Liver (tissue), 9 donors: ENCODE results near the gene GNB1L. TPM values are rescaled to one million over a fixed set of nuclear protein-coding genes. Genes with fewer than 3 reads are reported as not detected.

ENCODE experiments used
- DNase-seq: peaks from one replicate; pipeline ENCODE4 v3.0.0-alpha.2; 2017; ENCODE audit warnings: low spot score
- H3K27ac ChIP-seq, 2 donors: one replicate each; pipeline ENCODE4 v1.7.0; 2013; ENCODE audit warnings: inconsistent platforms in 2 of 2, low read length in 2 of 2, control low read depth in 1 of 2, low read depth in 1 of 2, mild to moderate bottlenecking in 1 of 2
- H3K27me3 ChIP-seq, 4 donors: one replicate each; pipeline versions ENCODE4 v1.6.1 to v1.7.0; 2013; ENCODE audit warnings: low read length in 3 of 4, inconsistent platforms in 1 of 4, mild to moderate bottlenecking in 1 of 4, moderate library complexity in 1 of 4; ENCODE audit not compliant: control insufficient read depth in 4 of 4, insufficient read depth in 4 of 4
- H3K36me3 ChIP-seq, 4 donors: one replicate each; pipeline versions ENCODE4 v1.6.1 to v1.7.0; 2013; ENCODE audit warnings: low read length in 3 of 4, mild to moderate bottlenecking in 3 of 4, low read depth in 1 of 4, moderate library complexity in 1 of 4; ENCODE audit not compliant: control insufficient read depth in 4 of 4, insufficient read depth in 3 of 4
- H3K4me1 ChIP-seq, 4 donors: one replicate each; pipeline versions ENCODE4 v1.6.1 to v1.7.0; 2013; ENCODE audit warnings: low read length in 3 of 4, mild to moderate bottlenecking in 3 of 4, moderate library complexity in 1 of 4; ENCODE audit not compliant: control insufficient read depth in 4 of 4, insufficient read depth in 4 of 4
- H3K4me3 ChIP-seq, 3 donors: one replicate each; pipeline versions ENCODE4 v1.6.1 to v1.7.0; 2013; ENCODE audit warnings: low read length in 3 of 3, control low read depth in 1 of 3, low read depth in 1 of 3, mild to moderate bottlenecking in 1 of 3
- H3K9ac ChIP-seq, 2 donors: one replicate each; pipeline ENCODE4 v1.7.0; 2013; ENCODE audit warnings: low read length in 2 of 2, mild to moderate bottlenecking in 2 of 2, moderate library complexity in 2 of 2, control low read depth in 1 of 2, low read depth in 1 of 2
- H3K9me3 ChIP-seq, 4 donors: one replicate each; pipeline versions ENCODE4 v1.6.1 to v1.7.0; 2013; ENCODE audit warnings: low read length in 3 of 4; ENCODE audit not compliant: control insufficient read depth in 4 of 4
- ATF3 ChIP-seq: IDR thresholded peaks from 2 replicates; pipeline ENCODE4 v1.6.1; 2016; ENCODE audit warnings: antibody characterized with exemption
- CTCF ChIP-seq: fragments of 150-350 bp; IDR thresholded peaks from 2 replicates; pipeline ENCODE4 v1.5.1; 2017; ENCODE audit warnings: improper control_type of control experiment, low read depth, low read length; ENCODE audit not compliant: missing input control
- EGR1 ChIP-seq, 2 donors: IDR thresholded peaks; 2 replicates each; pipeline ENCODE4 v1.6.1; 2016 to 2018; ENCODE audit warnings: antibody characterized with exemption in 2 of 2, low read depth in 2 of 2
- FOXA1 ChIP-seq: IDR thresholded peaks from 2 replicates; pipeline ENCODE4 v1.6.1; 2016; ENCODE audit warnings: antibody characterized with exemption
- FOXA2 ChIP-seq: IDR thresholded peaks from 2 replicates; pipeline ENCODE4 v1.6.1; 2016; ENCODE audit warnings: antibody characterized with exemption
- GABPA ChIP-seq, 2 donors: IDR thresholded peaks in 1 of 2; conservative IDR thresholded peaks in 1 of 2; 2 replicates each; pipeline ENCODE4 v1.6.1; 2016; ENCODE audit warnings: antibody characterized with exemption in 2 of 2, mild to moderate bottlenecking in 1 of 2, moderate library complexity in 1 of 2
- HNF4A ChIP-seq, 2 donors: conservative IDR thresholded peaks; 2 replicates each; pipeline ENCODE4 v1.6.1; 2016; ENCODE audit warnings: antibody characterized with exemption in 2 of 2, mild to moderate bottlenecking in 2 of 2
- HNF4G ChIP-seq: IDR thresholded peaks from 2 replicates; pipeline ENCODE4 v1.6.1; 2016; ENCODE audit warnings: antibody characterized with exemption
- JUND ChIP-seq, 2 donors: IDR thresholded peaks; 2 replicates each; pipeline ENCODE4 v1.6.1; 2016; ENCODE audit warnings: antibody characterized with exemption in 2 of 2
- MAX ChIP-seq: IDR thresholded peaks from 2 replicates; pipeline ENCODE4 v1.6.1; 2016; ENCODE audit warnings: antibody characterized with exemption
- NR2F2 ChIP-seq: IDR thresholded peaks from 2 replicates; pipeline ENCODE4 v1.6.1; 2016; ENCODE audit warnings: antibody characterized with exemption
- RAD21 ChIP-seq, 2 donors: IDR thresholded peaks; 2 replicates each; pipeline ENCODE4 v1.6.1; 2016; ENCODE audit warnings: antibody characterized with exemption in 2 of 2, mild to moderate bottlenecking in 2 of 2
- REST ChIP-seq: IDR thresholded peaks from 2 replicates; pipeline ENCODE4 v1.6.1; 2016; ENCODE audit warnings: antibody characterized with exemption, mild to moderate bottlenecking
- RXRA ChIP-seq, 2 donors: IDR thresholded peaks; 2 replicates each; pipeline ENCODE4 v1.6.1; 2017 to 2018; ENCODE audit warnings: antibody characterized with exemption in 2 of 2, mild to moderate bottlenecking in 1 of 2
- SP1 ChIP-seq: IDR thresholded peaks from 2 replicates; pipeline ENCODE4 v1.6.1; 2018; ENCODE audit warnings: antibody characterized with exemption, mild to moderate bottlenecking
- TAF1 ChIP-seq: conservative IDR thresholded peaks from 2 replicates; pipeline ENCODE4 v1.6.1; 2016; ENCODE audit warnings: antibody characterized with exemption, mild to moderate bottlenecking
- YY1 ChIP-seq: IDR thresholded peaks from 2 replicates; pipeline ENCODE4 v1.6.1; 2016; ENCODE audit warnings: antibody characterized with exemption, mild to moderate bottlenecking
- WGBS: extraction: QIAGEN DNeasy Blood & Tissue Kit; methylation state at CpG from one replicate; pipeline ENCODE4 v1.1.7; 2013; 5-methylcytosine and 5-hydroxymethylcytosine counted together
- polyA plus RNA-seq, 2 donors: library from polyadenylated mRNA; stranded (reverse) in 1 of 2; unstranded in 1 of 2; fragments of 200-250 nt in 1 of 2; fragments of >200 nt in 1 of 2; fragmentation: Nextera tagmentation in 1 of 2; extraction: Ambion mirVana in 1 of 2; gene quantifications; one replicate each; pipeline versions ENCODE4 v1.2.1 to v1.2.3, GENCODE V29; 2013 to 2015
- total RNA-seq, 2 donors: library from RNA; depleted of rRNA; stranded (reverse); fragments of >200 nt; gene quantifications; one replicate each; pipeline ENCODE4 v1.2.3, GENCODE V29; 2014
- TF ChIP-seq, protein P1 (sequence below): IDR thresholded peaks from 2 replicates; pipeline ENCODE4 v1.6.1; 2016; ENCODE audit warnings: antibody characterized with exemption
- donor health status: healthy.
- donor health status: healthy.
- donor health status: healthy.
- donor health status: healthy.
- donor health status: healthy.

The GNB1L gene
- total and polyA plus RNA-seq, 4 donors: 1.5 to 3.6 (median 1.9) TPM

- peaks cover 4 to 15% (median 12%) of the 10 kb centered on the region in 4 donors for H3K27me3 ChIP-seq
- 34% methylated on average over 16 of the region's 16 CpGs for WGBS
- H3K27ac ChIP-seq: no peak overlapping the region
- H3K4me1 ChIP-seq: peaks cover 8 to 31% (median 13%) of the 10 kb centered on the region in 4 donors
- H3K9ac ChIP-seq: no peak overlapping the region
- H3K4me3 ChIP-seq: peak overlapping the region in 1 of 3 donors; percentile 43
- DNase-seq: no peak
- H3K36me3 ChIP-seq: no peaks in the 10 kb centered on the region
- TF ChIP-seq HNF4G: no peak
- TF ChIP-seq TAF1: no peak
- TF ChIP-seq MAX: no peak
- TF ChIP-seq NR2F2: no peak
- no peak for TF ChIP-seq ATF3
- TF ChIP-seq, protein P1, sequence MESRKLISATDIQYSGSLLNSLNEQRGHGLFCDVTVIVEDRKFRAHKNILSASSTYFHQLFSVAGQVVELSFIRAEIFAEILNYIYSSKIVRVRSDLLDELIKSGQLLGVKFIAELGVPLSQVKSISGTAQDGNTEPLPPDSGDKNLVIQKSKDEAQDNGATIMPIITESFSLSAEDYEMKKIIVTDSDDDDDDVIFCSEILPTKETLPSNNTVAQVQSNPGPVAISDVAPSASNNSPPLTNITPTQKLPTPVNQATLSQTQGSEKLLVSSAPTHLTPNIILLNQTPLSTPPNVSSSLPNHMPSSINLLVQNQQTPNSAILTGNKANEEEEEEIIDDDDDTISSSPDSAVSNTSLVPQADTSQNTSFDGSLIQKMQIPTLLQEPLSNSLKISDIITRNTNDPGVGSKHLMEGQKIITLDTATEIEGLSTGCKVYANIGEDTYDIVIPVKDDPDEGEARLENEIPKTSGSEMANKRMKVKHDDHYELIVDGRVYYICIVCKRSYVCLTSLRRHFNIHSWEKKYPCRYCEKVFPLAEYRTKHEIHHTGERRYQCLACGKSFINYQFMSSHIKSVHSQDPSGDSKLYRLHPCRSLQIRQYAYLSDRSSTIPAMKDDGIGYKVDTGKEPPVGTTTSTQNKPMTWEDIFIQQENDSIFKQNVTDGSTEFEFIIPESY: no peak
- TF ChIP-seq SP1: no peak
- TF ChIP-seq EGR1 (IDR thresholded peaks at IDR 0.05; ENCODE audit: low read depth in 2 of 2): no peak
- no peak for TF ChIP-seq RAD21 (IDR thresholded peaks at IDR 0.05)
- TF ChIP-seq HNF4A (conservative IDR thresholded peaks at IDR 0.05): no peak
- no peak for TF ChIP-seq YY1
- TF ChIP-seq CTCF: no peak
- TF ChIP-seq FOXA1: no peak
- no peak for TF ChIP-seq GABPA (IDR thresholded peaks at IDR 0.05 in 1 of 2, conservative IDR thresholded peaks at IDR 0.05 in 1 of 2)
- TF ChIP-seq REST: no peak
- no peak for TF ChIP-seq JUND (IDR thresholded peaks at IDR 0.05)
- TF ChIP-seq FOXA2: no peak
- no peak for TF ChIP-seq RXRA (IDR thresholded peaks at IDR 0.05)
- no peaks in the 10 kb centered on the region for H3K9me3 ChIP-seq
Measured at GRCh38 chr22:19757140-19757984, 97.3 kb downstream of the GNB1L start.
